Esophagus squamous epithelium (tissue), 5 donors: Measurements from ENCODE around the gene FSHR. TPM values are rescaled to one million over a fixed set of nuclear protein-coding genes. Genes with fewer than 3 reads are reported as not detected.

Source experiments
- DNase-seq: peaks from one replicate; lab custom pipeline; 2025; lab: John Stamatoyannopoulos, UW
- H3K27ac ChIP-seq, 4 donors: fragments of 200-600 bp; sonication (generic); one replicate each; pipeline ENCODE4 v1.5.1; 2016 to 2019; ENCODE audit warnings: mild to moderate bottlenecking in 1 of 4
- H3K27me3 ChIP-seq, 4 donors: fragments of 200-600 bp; sonication (generic); 1 replicate in 3 of 4; 2 replicates in 1 of 4; pipeline versions ENCODE4 v1.5.1 to v1.6.0; 2017 to 2021; ENCODE audit warnings: antibody characterized with exemption in 1 of 4
- H3K36me3 ChIP-seq, 3 donors: fragments of 200-600 bp; sonication (generic); one replicate each; pipeline ENCODE4 v1.5.1; 2016 to 2019
- H3K4me1 ChIP-seq, 3 donors: fragments of 200-600 bp; sonication (generic); one replicate each; pipeline ENCODE4 v1.5.1; 2017 to 2019
- H3K4me3 ChIP-seq, 4 donors: fragments of 200-600 bp; sonication (generic); 1 replicate in 3 of 4; 2 replicates in 1 of 4; pipeline ENCODE4 v1.5.1; 2016 to 2019; ENCODE audit warnings: mild to moderate bottlenecking in 2 of 4, moderate library complexity in 1 of 4
- H3K9me3 ChIP-seq, 3 donors: fragments of 200-600 bp; sonication (generic); one replicate each; pipeline ENCODE4 v1.5.1; 2016 to 2019
- POLR2A ChIP-seq, 4 donors: fragments of 450-650 bp; IDR thresholded peaks; one replicate each; pipeline ENCODE4 v1.6.1; 2017; ENCODE audit warnings: antibody characterized with exemption in 4 of 4, mild to moderate bottlenecking in 4 of 4, moderate library complexity in 3 of 4
- WGBS, 2 donors: methylation state at CpG; one replicate each; pipeline ENCODE4 v1.1.5; 2018; 5-methylcytosine and 5-hydroxymethylcytosine counted together
- intact Hi-C: fragments of 100-400 bp; cut with DNase I; formaldehyde crosslinking; loops from one replicate; pipeline ENCODE4 v1.15.0; 2022
- total RNA-seq, 4 donors: library from RNA; depleted of rRNA; stranded (reverse); fragments of >200 nt; gene quantifications; one replicate each; pipeline ENCODE4 v1.1.0, GENCODE V29; 2016
- TF ChIP-seq, protein P1 (sequence below), 6 experiments: fragments of 450-650 bp in 4 of 6; fragments of 200-600 bp in 2 of 6; sonication (generic) in 2 of 6; IDR thresholded peaks; one replicate each; pipeline ENCODE4 v1.5.1; 2016 to 2019; ENCODE audit warnings: antibody characterized with exemption in 6 of 6, mild to moderate bottlenecking in 4 of 6, moderate library complexity in 4 of 6
- donor health status: DM: yes; HTN: yes; CAD: no.

Gene FSHR
- total RNA-seq, 4 donors from 2014 or later = not detected

DNA sequence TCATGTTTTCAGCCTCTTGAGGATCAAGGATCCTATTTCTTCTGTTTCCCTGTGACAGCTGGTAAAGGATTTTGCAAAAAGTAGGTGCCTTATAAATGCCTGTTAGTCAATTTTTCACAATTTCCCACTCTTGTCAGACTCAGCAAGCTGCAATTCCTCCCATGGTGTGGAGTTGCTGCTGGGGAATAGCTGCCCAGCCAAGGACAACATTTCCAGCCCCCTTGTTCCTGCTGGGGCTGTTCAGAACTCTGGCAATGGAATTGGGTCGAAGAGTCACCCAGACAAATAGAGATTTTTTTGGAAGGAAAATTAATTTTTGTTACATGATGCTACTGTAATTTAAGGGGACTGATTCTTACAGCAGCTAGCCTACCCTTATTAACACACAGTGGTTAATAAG, 43.7 kb downstream of the FSHR start:
- TF ChIP-seq, protein P1, sequence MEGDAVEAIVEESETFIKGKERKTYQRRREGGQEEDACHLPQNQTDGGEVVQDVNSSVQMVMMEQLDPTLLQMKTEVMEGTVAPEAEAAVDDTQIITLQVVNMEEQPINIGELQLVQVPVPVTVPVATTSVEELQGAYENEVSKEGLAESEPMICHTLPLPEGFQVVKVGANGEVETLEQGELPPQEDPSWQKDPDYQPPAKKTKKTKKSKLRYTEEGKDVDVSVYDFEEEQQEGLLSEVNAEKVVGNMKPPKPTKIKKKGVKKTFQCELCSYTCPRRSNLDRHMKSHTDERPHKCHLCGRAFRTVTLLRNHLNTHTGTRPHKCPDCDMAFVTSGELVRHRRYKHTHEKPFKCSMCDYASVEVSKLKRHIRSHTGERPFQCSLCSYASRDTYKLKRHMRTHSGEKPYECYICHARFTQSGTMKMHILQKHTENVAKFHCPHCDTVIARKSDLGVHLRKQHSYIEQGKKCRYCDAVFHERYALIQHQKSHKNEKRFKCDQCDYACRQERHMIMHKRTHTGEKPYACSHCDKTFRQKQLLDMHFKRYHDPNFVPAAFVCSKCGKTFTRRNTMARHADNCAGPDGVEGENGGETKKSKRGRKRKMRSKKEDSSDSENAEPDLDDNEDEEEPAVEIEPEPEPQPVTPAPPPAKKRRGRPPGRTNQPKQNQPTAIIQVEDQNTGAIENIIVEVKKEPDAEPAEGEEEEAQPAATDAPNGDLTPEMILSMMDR (IDR thresholded peaks at IDR 0.05) = no peak
- TF ChIP-seq POLR2A (IDR thresholded peaks at IDR 0.05) = no peak
- no peaks in the 10 kb centered on the region for H3K9me3 ChIP-seq
- no peaks in the 10 kb centered on the region for H3K36me3 ChIP-seq
- H3K4me3 ChIP-seq = no peak overlapping the region
- WGBS, 2 donors = 50 to 64% methylated on average over 1 of the region's 1 CpG
- no peaks in the 10 kb centered on the region for H3K4me1 ChIP-seq
- no peak for DNase-seq
- intact Hi-C loops = no loop called here
- H3K27ac ChIP-seq = no peak overlapping the region
- H3K27me3 ChIP-seq = no peaks in the 10 kb centered on the region

DNA sequence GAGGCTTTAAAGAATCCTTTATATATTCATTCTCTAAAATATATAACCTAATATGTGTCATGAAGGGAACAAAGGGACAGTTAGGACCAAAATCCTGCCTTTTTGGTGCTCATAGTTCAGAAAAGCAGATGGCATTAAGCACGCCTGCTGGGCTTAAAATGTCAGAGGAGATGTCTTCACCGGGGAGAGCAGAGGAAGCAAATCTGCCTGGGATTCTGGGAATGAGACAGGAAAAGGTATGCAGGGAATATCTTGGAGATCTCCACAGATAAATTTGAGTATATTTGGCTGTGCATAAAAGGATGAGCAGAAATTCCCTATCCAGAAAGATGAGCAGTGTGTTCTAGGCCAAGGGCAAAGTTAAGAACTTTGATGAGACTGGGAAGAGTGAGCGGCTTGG, 45.5 kb downstream of the FSHR start:
- H3K4me1 ChIP-seq = no peaks in the 10 kb centered on the region
- intact Hi-C loops = no loop called here
- TF ChIP-seq, protein P1 (IDR thresholded peaks at IDR 0.05) = no peak
- no peak for TF ChIP-seq POLR2A (IDR thresholded peaks at IDR 0.05)
- H3K36me3 ChIP-seq = no peaks in the 10 kb centered on the region
- 70 to 84% methylated on average over 3 of the region's 3 CpGs for WGBS, 2 donors
- no peak overlapping the region for H3K4me3 ChIP-seq
- no peaks in the 10 kb centered on the region for H3K27me3 ChIP-seq
- DNase-seq = no peak
- no peak overlapping the region for H3K27ac ChIP-seq
- H3K9me3 ChIP-seq = no peaks in the 10 kb centered on the region

DNA sequence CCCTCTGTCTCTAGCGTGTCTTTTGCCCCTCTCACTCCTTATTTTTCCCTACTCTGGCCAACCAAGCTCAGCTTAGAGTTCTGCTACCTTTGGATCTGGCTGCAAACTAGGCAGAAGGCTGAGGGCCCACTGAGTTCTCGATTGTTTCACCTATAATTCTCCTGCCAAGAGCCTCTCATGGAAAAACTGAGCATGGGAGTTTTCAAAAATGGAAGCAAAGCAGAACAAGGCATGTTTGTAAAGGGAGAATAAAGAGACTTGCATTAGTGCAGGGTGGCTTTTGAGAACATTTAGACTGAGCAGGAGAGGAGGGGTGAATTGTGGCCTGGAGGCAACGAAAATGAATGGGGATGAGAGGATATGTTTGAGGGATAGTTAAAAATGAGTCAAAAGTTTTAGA, 45.9 kb downstream of the FSHR start:
- TF ChIP-seq POLR2A (IDR thresholded peaks at IDR 0.05) = no peak
- TF ChIP-seq, protein P1 (IDR thresholded peaks at IDR 0.05) = no peak
- 51 to 53% methylated on average over 3 of the region's 3 CpGs for WGBS, 2 donors
- Histone ChIP-seq H3K4me1 (no peaks in the 10 kb centered on the region), H3K36me3 (no peaks in the 10 kb centered on the region), H3K27me3 (no peaks in the 10 kb centered on the region), H3K4me3 (no peak overlapping the region), H3K9me3 (no peaks in the 10 kb centered on the region), H3K27ac (no peak overlapping the region)
- no peak for DNase-seq
- intact Hi-C loops = no loop called here

DNA sequence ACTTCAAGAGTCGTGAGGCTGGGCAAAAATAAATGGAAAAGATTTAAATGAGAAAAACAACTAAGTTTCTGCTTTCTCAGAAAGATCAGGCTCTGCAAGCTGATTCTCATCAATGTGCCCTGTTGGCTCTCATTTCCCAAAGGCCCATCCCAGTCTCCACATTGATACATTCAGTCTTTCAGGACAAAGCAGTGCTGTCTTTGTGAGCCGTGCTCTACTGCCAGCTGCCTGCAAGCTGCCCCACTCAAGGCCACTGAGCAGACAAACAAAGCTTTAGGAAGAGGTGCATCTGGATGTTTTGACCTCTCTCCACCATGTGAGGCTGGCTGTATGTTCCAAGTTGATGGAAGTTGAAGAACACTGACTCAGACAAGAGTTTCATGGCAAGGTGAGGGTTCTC, 48.8 kb downstream of the FSHR start:
- intact Hi-C loops = no loop called here
- Histone ChIP-seq H3K4me3 (no peak overlapping the region), H3K27me3 (no peaks in the 10 kb centered on the region), H3K4me1 (no peaks in the 10 kb centered on the region), H3K36me3 (no peaks in the 10 kb centered on the region), H3K27ac (no peak overlapping the region), H3K9me3 (no peaks in the 10 kb centered on the region)
- TF ChIP-seq, protein P1 (IDR thresholded peaks at IDR 0.05) = no peak
- TF ChIP-seq POLR2A (IDR thresholded peaks at IDR 0.05) = no peak
- no peak for DNase-seq
- 65 to 85% methylated on average over 2 of the region's 2 CpGs for WGBS, 2 donors

DNA sequence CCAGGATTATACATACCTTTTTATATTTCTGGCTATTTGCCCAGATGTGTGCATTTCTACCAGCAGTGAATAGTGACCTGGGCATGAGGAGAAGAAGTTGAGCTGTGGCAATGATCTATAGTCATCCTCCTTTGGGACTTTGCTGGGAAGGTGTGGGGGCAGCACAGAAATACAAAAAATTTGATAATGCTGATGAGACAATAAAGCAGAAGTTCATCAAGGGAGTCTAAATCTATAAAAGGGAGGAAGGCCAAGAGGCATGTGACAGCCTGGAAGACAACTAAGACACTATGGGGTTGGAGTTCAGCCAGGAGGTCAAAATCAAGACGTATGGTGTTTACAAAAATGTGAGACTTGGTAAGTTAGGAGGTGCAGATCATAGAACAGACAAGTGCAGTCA, 52.2 kb downstream of the FSHR start:
- Histone ChIP-seq H3K27me3 (no peaks in the 10 kb centered on the region), H3K27ac (no peak overlapping the region), H3K9me3 (no peaks in the 10 kb centered on the region), H3K4me1 (no peaks in the 10 kb centered on the region), H3K4me3 (no peak overlapping the region), H3K36me3 (no peaks in the 10 kb centered on the region)
- no peak for TF ChIP-seq POLR2A (IDR thresholded peaks at IDR 0.05)
- TF ChIP-seq, protein P1 (IDR thresholded peaks at IDR 0.05) = no peak
- no peak for DNase-seq
- intact Hi-C loops = no loop called here
- WGBS, 2 donors = 40 to 56% methylated on average over 1 of the region's 1 CpG
